NCI-H2029 (cell line): ENCODE measurements around the gene CEP57L1.

Source experiments
- DNase-seq: peaks from one replicate; lab custom pipeline; 2025; lab: John Stamatoyannopoulos, UW

Gene CEP57L1

GRCh38 chr6:109095036-109095834, at the start of gene CEP57L1:
Gene CEP57L1, plus strand, starts transcription at chr6:109095507. Its CDS starts 49,715 bp downstream, at chr6:109145222.
- peak; percentile 97 for DNase-seq

GRCh38 chr6:109048176-109048575, 47.1 kb upstream of the CEP57L1 start:
- DNase-seq: no peak

- DNase-seq: no peak
Observed at GRCh38 chr6:109048670-109049415, 46.5 kb upstream of the CEP57L1 start.

- no peak for DNase-seq
Observed at GRCh38 chr6:109050012-109050411, 45.3 kb upstream of the CEP57L1 start.

GRCh38 chr6:109050447-109051102, 44.7 kb upstream of the CEP57L1 start:
- DNase-seq: no peak

- DNase-seq: no peak
Observed at GRCh38 chr6:109051301-109052017, 43.8 kb upstream of the CEP57L1 start.

- no peak for DNase-seq
Observed at GRCh38 chr6:109052018-109052651, 43.2 kb upstream of the CEP57L1 start.

- no peak for DNase-seq
Observed at GRCh38 chr6:109052852-109053251, 42.5 kb upstream of the CEP57L1 start.

GRCh38 chr6:109053336-109053735, 42.0 kb upstream of the CEP57L1 start:
- no peak for DNase-seq

- DNase-seq: no peak
Observed at GRCh38 chr6:109055771-109056235, 39.5 kb upstream of the CEP57L1 start.

GRCh38 chr6:109056661-109057060, 38.6 kb upstream of the CEP57L1 start:
- DNase-seq: no peak

- no peak for DNase-seq
Observed at GRCh38 chr6:109058620-109059019, 36.7 kb upstream of the CEP57L1 start.

GRCh38 chr6:109059153-109059552, 36.2 kb upstream of the CEP57L1 start:
- no peak for DNase-seq

GRCh38 chr6:109059571-109060021, 35.7 kb upstream of the CEP57L1 start:
- no peak for DNase-seq

GRCh38 chr6:109060571-109060970, 34.7 kb upstream of the CEP57L1 start:
- DNase-seq: no peak

GRCh38 chr6:109062216-109062615, 33.1 kb upstream of the CEP57L1 start:
- no peak for DNase-seq

GRCh38 chr6:109062767-109063352, 32.4 kb upstream of the CEP57L1 start:
- no peak for DNase-seq

- DNase-seq: no peak
Observed at GRCh38 chr6:109069746-109070145, 25.6 kb upstream of the CEP57L1 start.

GRCh38 chr6:109071125-109071917, 24.0 kb upstream of the CEP57L1 start:
- DNase-seq: no peak
